Ishikawa (cell line): ENCODE results near the gene SP3.

ENCODE experiments used
- CEBPB ChIP-seq: IDR thresholded peaks from 2 replicates; pipeline ENCODE4 v1.6.1; 2012
- CREB1 ChIP-seq: IDR thresholded peaks from 2 replicates; pipeline ENCODE4 v1.6.1; 2012; ENCODE audit warnings: low read depth
- EGR1 ChIP-seq: IDR thresholded peaks from 2 replicates; pipeline ENCODE4 v1.6.1; 2012
- EP300 ChIP-seq: IDR thresholded peaks from 2 replicates; pipeline ENCODE4 v1.6.1; 2012; ENCODE audit warnings: borderline replicate concordance
- FOXM1 ChIP-seq: IDR thresholded peaks from 2 replicates; pipeline ENCODE4 v1.6.1; 2012; ENCODE audit warnings: low read depth, borderline replicate concordance
- NFIC ChIP-seq: IDR thresholded peaks from 2 replicates; pipeline ENCODE4 v1.6.1; 2012
- RAD21 ChIP-seq: IDR thresholded peaks from 2 replicates; pipeline ENCODE4 v1.6.1; 2012; ENCODE audit warnings: low read depth
- TAF1 ChIP-seq: IDR thresholded peaks from 2 replicates; pipeline ENCODE4 v1.6.1; 2012; ENCODE audit warnings: low read depth, mild to moderate bottlenecking
- TCF12 ChIP-seq: IDR thresholded peaks from 2 replicates; pipeline ENCODE4 v1.6.1; 2012; ENCODE audit warnings: low read depth
- TEAD4 ChIP-seq: IDR thresholded peaks from 2 replicates; pipeline ENCODE4 v1.6.1; 2012
- YY1 ChIP-seq: IDR thresholded peaks from 2 replicates; pipeline ENCODE4 v1.6.1; 2012; ENCODE audit warnings: low read depth
- ZBTB7A ChIP-seq: IDR thresholded peaks from 2 replicates; pipeline ENCODE4 v1.6.1; 2012; ENCODE audit warnings: low read depth
- TF ChIP-seq, protein P1 (sequence below): IDR thresholded peaks from 2 replicates; pipeline ENCODE4 v1.6.1; 2012; ENCODE audit warnings: low read depth, mild to moderate bottlenecking
- TF ChIP-seq, protein P2 (sequence below): IDR thresholded peaks from 2 replicates; pipeline ENCODE4 v1.6.1; 2012
- TF ChIP-seq, protein P3 (sequence below): IDR thresholded peaks from 2 replicates; pipeline ENCODE4 v1.6.1; 2012

SP3 gene

DNA sequence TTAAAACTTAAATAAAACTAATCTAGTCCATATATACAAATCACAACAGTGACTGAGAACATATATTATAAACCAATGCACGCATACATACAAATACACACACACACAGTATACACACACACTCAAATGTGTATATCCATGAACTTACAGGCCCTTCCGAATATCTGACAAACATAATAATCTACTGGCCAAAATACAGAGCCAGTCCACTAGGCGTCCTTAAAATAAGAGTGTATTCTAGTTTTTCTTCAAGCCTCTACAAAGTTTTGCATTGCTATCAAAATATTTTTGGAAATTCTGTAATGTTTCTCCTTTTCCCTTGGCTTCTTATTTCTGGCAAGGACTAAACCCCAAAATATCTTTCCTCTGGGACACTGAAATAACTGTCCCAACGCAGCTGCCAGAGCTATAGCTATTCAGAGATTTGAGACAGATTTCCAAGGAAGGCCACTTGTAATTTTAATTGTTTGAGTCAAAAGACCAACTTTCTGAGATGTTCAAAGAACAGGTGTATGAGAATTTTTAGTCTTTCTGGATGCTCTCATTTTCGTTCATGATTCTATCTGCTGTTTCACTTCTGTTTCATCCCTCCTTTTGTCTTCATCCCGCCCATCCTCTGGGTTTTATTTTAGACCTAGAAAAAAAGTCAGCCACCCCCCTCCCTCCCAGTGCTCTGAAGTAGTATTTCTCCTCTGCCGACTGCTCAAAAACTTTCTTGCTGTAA, 24.1 kb upstream of the SP3 start:
- no peak for TF ChIP-seq ZBTB7A
- TF ChIP-seq EGR1: no peak

DNA sequence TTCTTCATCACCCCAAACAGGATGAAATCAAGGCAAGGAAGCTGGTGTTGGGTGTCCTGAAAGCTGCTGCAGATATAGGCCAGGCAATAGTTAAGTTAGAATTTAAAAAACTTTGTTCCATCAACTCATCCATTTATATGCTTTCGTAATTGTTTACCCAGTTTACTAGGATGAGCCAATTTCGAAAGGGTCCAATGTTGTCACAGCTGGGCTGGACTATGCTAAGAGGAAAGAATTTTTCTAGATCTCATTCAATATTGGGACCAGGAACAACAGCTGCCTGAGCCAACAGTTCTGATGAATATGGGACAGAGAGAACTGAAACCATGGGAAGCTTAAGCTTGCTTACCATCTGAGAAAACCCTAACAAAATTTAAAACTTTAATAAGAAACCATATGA, 21.6 kb upstream of the SP3 start:
- TF ChIP-seq ZBTB7A: no peak
- no peak for TF ChIP-seq TAF1
- TF ChIP-seq, protein P1, sequence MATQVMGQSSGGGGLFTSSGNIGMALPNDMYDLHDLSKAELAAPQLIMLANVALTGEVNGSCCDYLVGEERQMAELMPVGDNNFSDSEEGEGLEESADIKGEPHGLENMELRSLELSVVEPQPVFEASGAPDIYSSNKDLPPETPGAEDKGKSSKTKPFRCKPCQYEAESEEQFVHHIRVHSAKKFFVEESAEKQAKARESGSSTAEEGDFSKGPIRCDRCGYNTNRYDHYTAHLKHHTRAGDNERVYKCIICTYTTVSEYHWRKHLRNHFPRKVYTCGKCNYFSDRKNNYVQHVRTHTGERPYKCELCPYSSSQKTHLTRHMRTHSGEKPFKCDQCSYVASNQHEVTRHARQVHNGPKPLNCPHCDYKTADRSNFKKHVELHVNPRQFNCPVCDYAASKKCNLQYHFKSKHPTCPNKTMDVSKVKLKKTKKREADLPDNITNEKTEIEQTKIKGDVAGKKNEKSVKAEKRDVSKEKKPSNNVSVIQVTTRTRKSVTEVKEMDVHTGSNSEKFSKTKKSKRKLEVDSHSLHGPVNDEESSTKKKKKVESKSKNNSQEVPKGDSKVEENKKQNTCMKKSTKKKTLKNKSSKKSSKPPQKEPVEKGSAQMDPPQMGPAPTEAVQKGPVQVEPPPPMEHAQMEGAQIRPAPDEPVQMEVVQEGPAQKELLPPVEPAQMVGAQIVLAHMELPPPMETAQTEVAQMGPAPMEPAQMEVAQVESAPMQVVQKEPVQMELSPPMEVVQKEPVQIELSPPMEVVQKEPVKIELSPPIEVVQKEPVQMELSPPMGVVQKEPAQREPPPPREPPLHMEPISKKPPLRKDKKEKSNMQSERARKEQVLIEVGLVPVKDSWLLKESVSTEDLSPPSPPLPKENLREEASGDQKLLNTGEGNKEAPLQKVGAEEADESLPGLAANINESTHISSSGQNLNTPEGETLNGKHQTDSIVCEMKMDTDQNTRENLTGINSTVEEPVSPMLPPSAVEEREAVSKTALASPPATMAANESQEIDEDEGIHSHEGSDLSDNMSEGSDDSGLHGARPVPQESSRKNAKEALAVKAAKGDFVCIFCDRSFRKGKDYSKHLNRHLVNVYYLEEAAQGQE: no peak
- no peak for TF ChIP-seq CREB1
- no peak for TF ChIP-seq YY1
- TF ChIP-seq NFIC: no peak
- TF ChIP-seq CEBPB: no peak
- no peak for TF ChIP-seq TEAD4
- TF ChIP-seq, protein P2, sequence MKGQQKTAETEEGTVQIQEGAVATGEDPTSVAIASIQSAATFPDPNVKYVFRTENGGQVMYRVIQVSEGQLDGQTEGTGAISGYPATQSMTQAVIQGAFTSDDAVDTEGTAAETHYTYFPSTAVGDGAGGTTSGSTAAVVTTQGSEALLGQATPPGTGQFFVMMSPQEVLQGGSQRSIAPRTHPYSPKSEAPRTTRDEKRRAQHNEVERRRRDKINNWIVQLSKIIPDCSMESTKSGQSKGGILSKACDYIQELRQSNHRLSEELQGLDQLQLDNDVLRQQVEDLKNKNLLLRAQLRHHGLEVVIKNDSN: no peak
- TF ChIP-seq EGR1: no peak
- no peak for TF ChIP-seq TCF12
- TF ChIP-seq FOXM1: no peak
- no peak for TF ChIP-seq RAD21
- TF ChIP-seq EP300: no peak
- TF ChIP-seq, protein P3, sequence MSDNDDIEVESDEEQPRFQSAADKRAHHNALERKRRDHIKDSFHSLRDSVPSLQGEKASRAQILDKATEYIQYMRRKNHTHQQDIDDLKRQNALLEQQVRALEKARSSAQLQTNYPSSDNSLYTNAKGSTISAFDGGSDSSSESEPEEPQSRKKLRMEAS: no peak

DNA sequence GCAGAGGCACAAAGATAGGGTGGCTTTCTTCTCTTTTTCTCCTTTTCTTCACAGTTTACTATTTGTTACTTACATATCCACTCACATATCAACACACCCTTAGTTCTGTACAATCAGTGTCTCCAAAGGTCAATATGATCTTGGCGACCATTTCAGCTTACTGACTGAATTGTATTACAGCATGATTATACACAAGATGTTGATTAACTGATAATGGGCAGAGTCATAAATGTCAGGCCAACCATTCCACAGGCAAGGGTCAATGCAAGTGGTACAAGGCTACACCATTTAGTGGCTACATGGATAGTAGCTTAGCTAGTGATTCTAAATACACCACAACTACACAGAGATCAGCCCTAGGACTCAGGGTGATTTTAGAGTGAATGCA, 20.4 kb upstream of the SP3 start:
- TF ChIP-seq YY1 (no peak), TAF1 (no peak), RAD21 (no peak), TEAD4 (no peak), EP300 (no peak), TCF12 (no peak), EGR1 (no peak), CEBPB (no peak), FOXM1 (no peak), CREB1 (no peak)
- TF ChIP-seq, protein P1: no peak
- TF ChIP-seq, protein P2: no peak

DNA sequence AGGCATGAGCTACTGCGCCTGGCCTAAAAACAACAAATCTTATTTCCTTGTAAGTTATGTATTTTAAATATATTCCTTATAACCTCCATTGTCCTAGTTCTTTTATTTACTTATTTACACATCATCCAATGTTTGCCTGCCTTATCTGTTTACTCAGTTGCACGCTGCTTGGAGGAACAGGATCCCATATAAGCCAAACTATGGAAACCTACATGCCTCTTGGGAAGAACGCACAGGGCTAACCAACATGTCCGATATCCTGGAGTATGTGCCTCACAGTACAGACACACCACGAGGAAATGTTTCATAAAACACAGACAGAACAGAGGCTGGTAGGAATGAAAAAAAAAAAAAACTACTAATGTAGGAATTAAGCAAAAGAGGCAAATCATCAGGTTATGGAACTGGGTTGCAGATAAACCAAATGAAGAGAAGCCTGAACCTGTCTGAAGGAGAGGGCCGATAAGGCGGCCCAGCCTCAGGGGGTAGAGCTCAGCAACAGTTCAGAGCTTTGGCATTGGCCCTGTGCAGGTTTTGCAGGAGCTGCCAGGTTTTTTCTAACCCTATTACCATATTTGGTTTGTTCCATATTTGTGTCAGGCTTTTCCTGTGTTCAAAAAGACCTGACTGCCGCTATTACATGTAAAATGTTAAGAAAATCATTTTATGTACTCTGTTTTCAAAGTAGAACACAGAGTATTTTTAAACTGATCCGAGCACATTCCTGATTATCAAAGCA, 19.9 kb upstream of the SP3 start:
- TF ChIP-seq, protein P2: no peak
- no peak for TF ChIP-seq RAD21
- no peak for TF ChIP-seq FOXM1
- no peak for TF ChIP-seq ZBTB7A
- no peak for TF ChIP-seq EGR1

DNA sequence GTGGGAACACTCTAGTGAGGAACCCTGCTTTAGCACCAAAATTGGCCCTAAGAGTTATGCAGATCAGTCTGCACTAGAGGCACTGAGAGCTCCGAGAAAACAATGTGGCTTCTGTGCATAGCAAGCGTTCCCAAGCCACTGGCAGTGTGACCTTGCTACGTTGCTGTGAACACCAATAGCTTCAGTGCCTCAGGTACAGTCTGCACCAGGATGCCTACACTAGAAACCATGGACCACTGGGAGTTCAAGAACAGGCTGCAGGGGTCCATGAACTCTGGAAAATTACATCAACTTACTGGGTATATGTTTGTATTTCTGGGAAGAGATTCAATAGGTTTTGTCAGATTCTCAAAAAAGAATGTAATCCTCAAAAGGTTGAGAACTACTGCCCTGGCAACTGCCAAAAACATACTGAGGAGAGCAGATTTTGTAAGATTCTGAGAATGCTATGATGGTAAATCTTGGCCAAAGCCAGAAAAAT, 18.3 kb upstream of the SP3 start:
- TF ChIP-seq, protein P3: no peak
- no peak for TF ChIP-seq FOXM1
- no peak for TF ChIP-seq TCF12
- TF ChIP-seq ZBTB7A: no peak
- TF ChIP-seq, protein P2: no peak
- no peak for TF ChIP-seq EGR1
- no peak for TF ChIP-seq CREB1
